GM12878 (cell line): ENCODE measurements around the gene TRHDE. TPM values are rescaled to one million over a fixed set of nuclear protein-coding genes. Genes with fewer than 3 reads are reported as not detected.

Source experiments
- ATAC-seq: fragments of 200-7000 bp; cut with Tn5 transposase; 3 replicates; pipeline ENCODE4 v1.9.1; 2020; ENCODE audit warnings: mild to moderate bottlenecking, moderate library complexity
- BruUV-seq: library from RNA; stranded (reverse); fragments of 400-500 nt; replicated peaks from 2 replicates; lab custom pipeline; 2021; lab: Mats Ljungman, UMichigan
- CTCF ChIA-PET: fragments of 300-600 bp; sonication (Branson Sonifier 250); formaldehyde crosslinking; extraction: SDS; loops from one replicate; lab custom pipeline; 2021; ENCODE audit warnings: inconsistent platforms; lab: Yijun Ruan, JAX
- POLR2A ChIA-PET: fragments of 350-600 bp; formaldehyde crosslinking; extraction: SDS; loops from one replicate; lab custom pipeline; 2021; ENCODE audit warnings: inconsistent platforms; lab: Charles Lee
- RAD21 ChIA-PET: fragments of 300-600 bp; sonication (Branson Sonifier 250); formaldehyde crosslinking; loops from one replicate; lab custom pipeline; 2023; ENCODE audit warnings: antibody characterized with exemption; ENCODE audit not compliant: unreplicated experiment; lab: Charles Lee
- SMC1A ChIA-PET: fragments of 300-600 bp; sonication (Branson Sonifier 250); formaldehyde crosslinking; loops from one replicate; lab custom pipeline; 2023; ENCODE audit not compliant: unreplicated experiment, uncharacterized antibody; lab: Charles Lee
- DNase-seq: peaks from one replicate; pipeline ENCODE4 v3.0.0-alpha.2; 2011; ENCODE audit warnings: low read depth, low spot score
- FAIRE-seq: peaks from 3 replicates; lab custom pipeline; 2011; peaks lifted over from hg19 to GRCh38; lab: Jason Lieb, UNC
- H2AFZ ChIP-seq: 2 replicates; pipeline ENCODE4 v1.6.0; 2011; ENCODE audit warnings: low read depth, low read length, control low read depth; ENCODE audit not compliant: control insufficient read depth
- H3K27ac ChIP-seq: 2 replicates; pipeline ENCODE4 v1.5.1; 2011; ENCODE audit warnings: control low read depth; ENCODE audit not compliant: control insufficient read depth, insufficient read depth
- H3K27me3 ChIP-seq, 2 experiments: replicated peaks in 1 of 2; 2 replicates each; pipeline versions ENCODE4 v1.6.0 to v1.6.1; 2011; ENCODE audit warnings: low read length in 1 of 2; ENCODE audit not compliant: control insufficient read depth in 2 of 2, insufficient read depth in 2 of 2
- H3K36me3 ChIP-seq, 2 experiments: 2 replicates each; pipeline ENCODE4 v1.5.1; 2011; ENCODE audit warnings: low read length in 1 of 2; ENCODE audit not compliant: control insufficient read depth in 2 of 2, insufficient read depth in 2 of 2
- H3K4me1 ChIP-seq: 2 replicates; pipeline ENCODE4 v1.6.1; 2011; ENCODE audit warnings: mild to moderate bottlenecking, low read length, moderate library complexity, mixed read lengths; ENCODE audit not compliant: control insufficient read depth, insufficient read depth
- H3K4me2 ChIP-seq: 2 replicates; pipeline ENCODE4 v1.6.0; 2011; ENCODE audit warnings: control low read depth; ENCODE audit not compliant: control insufficient read depth, insufficient read depth
- H3K4me3 ChIP-seq: fragments of 200-600 bp; sonication (generic); 2 replicates; pipeline ENCODE4 v1.5.1; 2016
- H3K79me2 ChIP-seq: 2 replicates; pipeline ENCODE4 v1.6.0; 2011; ENCODE audit warnings: low read length; ENCODE audit not compliant: control insufficient read depth, insufficient read depth
- H3K9ac ChIP-seq: 2 replicates; pipeline ENCODE4 v1.8.0; 2011; ENCODE audit warnings: low read length, control low read depth, mixed read lengths; ENCODE audit not compliant: control insufficient read depth, insufficient read depth
- H3K9me3 ChIP-seq: replicated peaks from 3 replicates; pipeline ENCODE4 v1.5.1; 2011; ENCODE audit warnings: mild to moderate bottlenecking, low read length; ENCODE audit not compliant: control insufficient read depth, insufficient read depth
- H4K20me1 ChIP-seq: 2 replicates; pipeline ENCODE4 v1.6.0; 2011; ENCODE audit not compliant: control insufficient read depth, insufficient read depth
- ASH2L ChIP-seq: fragments of 300-600, 200-600 bp; sonication (generic); IDR thresholded peaks from 2 replicates; pipeline ENCODE4 v1.6.1; 2017; ENCODE audit warnings: low read depth, mild to moderate bottlenecking, borderline replicate concordance
- ATF7 ChIP-seq: fragments of 450-650 bp; IDR thresholded peaks from 2 replicates; pipeline ENCODE4 v1.6.1; 2016; ENCODE audit warnings: low read depth, mild to moderate bottlenecking
- CBX3 ChIP-seq: fragments of 200-600 bp; sonication (generic); IDR thresholded peaks from 2 replicates; pipeline ENCODE4 v1.6.1; 2016; ENCODE audit warnings: low read depth, borderline replicate concordance
- ETV6 ChIP-seq, 2 experiments: fragments of 450-650 bp in 1 of 2; IDR thresholded peaks in 1 of 2; conservative IDR thresholded peaks in 1 of 2; 2 replicates each; pipeline ENCODE4 v1.6.1; 2014; ENCODE audit warnings: antibody characterized with exemption in 1 of 2, borderline replicate concordance in 1 of 2, low read depth in 1 of 2, mild to moderate bottlenecking in 1 of 2, moderate library complexity in 1 of 2
- JUNB ChIP-seq: IDR thresholded peaks from 2 replicates; pipeline ENCODE4 v1.6.1; 2016; ENCODE audit warnings: antibody characterized with exemption, mild to moderate bottlenecking
- KAT2A ChIP-seq: conservative IDR thresholded peaks from 2 replicates; pipeline ENCODE4 v1.6.1; 2011; ENCODE audit warnings: low read depth, low read length; ENCODE audit not compliant: control insufficient read depth
- KDM1A ChIP-seq: fragments of 200-600 bp; sonication (generic); IDR thresholded peaks from 2 replicates; pipeline ENCODE4 v1.6.1; 2016; ENCODE audit warnings: borderline replicate concordance
- NR2C1 ChIP-seq: fragments of 450-650 bp; IDR thresholded peaks from 2 replicates; pipeline ENCODE4 v1.6.1; 2017; ENCODE audit warnings: antibody characterized with exemption, mild to moderate bottlenecking, moderate library complexity
- RUNX3 ChIP-seq: IDR thresholded peaks from 2 replicates; pipeline ENCODE4 v1.6.1; 2012; ENCODE audit warnings: low read length, inconsistent platforms
- SREBF1 ChIP-seq: IDR thresholded peaks from 2 replicates; pipeline ENCODE4 v1.6.1; 2012; ENCODE audit warnings: mild to moderate bottlenecking, low read length
- WRNIP1 ChIP-seq: IDR thresholded peaks from 2 replicates; pipeline ENCODE4 v1.6.1; 2011; ENCODE audit warnings: low read depth, low read length, improper control_type of control experiment, borderline replicate concordance
- WGBS: methylation state at CpG from one replicate; pipeline ENCODE4 v1.1.6; 2016; ENCODE audit warnings: low lambda C conversion rate; ENCODE audit not compliant: insufficient replicate concordance, insufficient coverage; ENCODE audit errors: missing lambda C conversion rate; 5-methylcytosine and 5-hydroxymethylcytosine counted together
- in situ Hi-C: fragments of 300-500 bp; cut with MboI; formaldehyde crosslinking; loops from 9 replicates; pipeline ENCODE4 v1.14.3; 2018; ENCODE audit warnings: mixed read lengths
- intact Hi-C: fragments of 100-400 bp; cut with micrococcal nuclease; formaldehyde crosslinking; loops from one replicate; pipeline ENCODE4 v1.14.2; 2022; ENCODE audit not compliant: unreplicated experiment
- polyA plus RNA-seq, 11 experiments: library from polyadenylated mRNA; depleted of rRNA in 4 of 11; unstranded in 6 of 11; stranded (reverse) in 5 of 11; fragments of >200 nt; fragmentation: Nextera tagmentation in 4 of 11; fragmentation: Illumina TruSeq in 1 of 11; extraction: Ambion mirVana in 4 of 11; extraction: Trizol in 1 of 11; gene quantifications; 1 replicate in 1 of 11; 2 replicates in 10 of 11; pipeline versions ENCODE4 v1.2.1 to v1.2.3, GENCODE V29; 2011 to 2016; ENCODE audit warnings: inconsistent platforms in 2 of 11, missing spikeins in 2 of 11, low read depth in 1 of 11
- total RNA-seq, 4 experiments: library from RNA; depleted of rRNA in 3 of 4; stranded (reverse); fragments of >200 nt in 3 of 4; fragmentation: Illumina TruSeq in 1 of 4; extraction: Trizol in 1 of 4; gene quantifications; 2 replicates each; pipeline versions ENCODE4 v1.2.1 to v1.2.3, GENCODE V29; 2013 to 2021
- TF ChIP-seq, protein P1 (sequence below): IDR thresholded peaks from 2 replicates; pipeline ENCODE4 v1.6.1; 2012; ENCODE audit warnings: low read depth, low read length, improper control_type of control experiment
- TF ChIP-seq, protein P2 (sequence below): fragments of 450-650 bp; IDR thresholded peaks from 2 replicates; pipeline ENCODE4 v1.6.1; 2018; ENCODE audit warnings: mild to moderate bottlenecking, low read depth, moderate library complexity; ENCODE audit not compliant: partially characterized antibody
- TF ChIP-seq, protein P3 (sequence below): fragments of 450-650 bp; IDR thresholded peaks from 2 replicates; pipeline ENCODE4 v1.6.1; 2017; ENCODE audit warnings: mild to moderate bottlenecking

The TRHDE gene
- total and polyA plus RNA-seq, 10 of the 15 experiments (the other 5 are each of a cell fraction or from before 2014, with no cell fraction given) = not detected

DNA sequence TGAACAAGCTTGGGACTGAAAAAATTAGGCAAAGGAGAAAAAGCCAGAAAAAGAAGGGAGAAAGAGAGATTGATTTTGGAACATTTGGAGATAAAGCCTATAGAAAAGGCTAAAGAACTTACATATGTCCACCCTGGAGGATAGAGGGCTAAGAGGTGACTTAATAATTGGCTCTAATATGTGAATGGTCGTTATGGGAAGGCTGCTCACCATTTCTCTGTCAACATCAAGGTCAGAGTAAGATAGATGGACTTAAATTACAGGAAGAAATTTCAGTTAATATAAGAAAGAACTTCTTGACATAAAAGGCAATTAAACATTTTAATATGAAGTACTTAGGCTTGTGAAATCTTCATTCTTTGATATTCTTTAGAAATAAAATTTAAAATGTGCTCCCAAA is 238.6 kb downstream of the TRHDE start:
- Histone ChIP-seq H3K9me3 (no peaks in the 10 kb centered on the region), H2AFZ (no peak overlapping the region), H3K9ac (no peak overlapping the region), H3K4me1 (no peaks in the 10 kb centered on the region), H3K27ac (no peak overlapping the region), H3K36me3 (no peaks in the 10 kb centered on the region), H4K20me1 (no peaks in the 10 kb centered on the region), H3K4me2 (no peak overlapping the region), H3K79me2 (no peaks in the 10 kb centered on the region), H3K27me3 (no peaks in the 10 kb centered on the region), H3K4me3 (no peak overlapping the region)
- in situ Hi-C loops (no loop called here), intact Hi-C loops (no loop called here)
- no TSS peak for BruUV-seq
- no peak for DNase-seq
- no peak for TF ChIP-seq ATF7
- TF ChIP-seq ETV6 (conservative IDR thresholded peaks at IDR 0.05 in 1 of 2, IDR thresholded peaks at IDR 0.05 in 1 of 2; ENCODE audit: borderline replicate concordance in 1 of 2, low read depth in 1 of 2) = no peak
- TF ChIP-seq WRNIP1 = no peak
- TF ChIP-seq CBX3 = no peak
- TF ChIP-seq KDM1A = no peak
- TF ChIP-seq NR2C1 = no peak
- TF ChIP-seq ASH2L = no peak
- no peak for TF ChIP-seq KAT2A
- TF ChIP-seq JUNB = no peak
- TF ChIP-seq, protein P1, sequence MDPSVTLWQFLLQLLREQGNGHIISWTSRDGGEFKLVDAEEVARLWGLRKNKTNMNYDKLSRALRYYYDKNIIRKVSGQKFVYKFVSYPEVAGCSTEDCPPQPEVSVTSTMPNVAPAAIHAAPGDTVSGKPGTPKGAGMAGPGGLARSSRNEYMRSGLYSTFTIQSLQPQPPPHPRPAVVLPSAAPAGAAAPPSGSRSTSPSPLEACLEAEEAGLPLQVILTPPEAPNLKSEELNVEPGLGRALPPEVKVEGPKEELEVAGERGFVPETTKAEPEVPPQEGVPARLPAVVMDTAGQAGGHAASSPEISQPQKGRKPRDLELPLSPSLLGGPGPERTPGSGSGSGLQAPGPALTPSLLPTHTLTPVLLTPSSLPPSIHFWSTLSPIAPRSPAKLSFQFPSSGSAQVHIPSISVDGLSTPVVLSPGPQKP = no peak
- TF ChIP-seq RUNX3 = no peak
- no peak for TF ChIP-seq SREBF1
- TF ChIP-seq, protein P2, sequence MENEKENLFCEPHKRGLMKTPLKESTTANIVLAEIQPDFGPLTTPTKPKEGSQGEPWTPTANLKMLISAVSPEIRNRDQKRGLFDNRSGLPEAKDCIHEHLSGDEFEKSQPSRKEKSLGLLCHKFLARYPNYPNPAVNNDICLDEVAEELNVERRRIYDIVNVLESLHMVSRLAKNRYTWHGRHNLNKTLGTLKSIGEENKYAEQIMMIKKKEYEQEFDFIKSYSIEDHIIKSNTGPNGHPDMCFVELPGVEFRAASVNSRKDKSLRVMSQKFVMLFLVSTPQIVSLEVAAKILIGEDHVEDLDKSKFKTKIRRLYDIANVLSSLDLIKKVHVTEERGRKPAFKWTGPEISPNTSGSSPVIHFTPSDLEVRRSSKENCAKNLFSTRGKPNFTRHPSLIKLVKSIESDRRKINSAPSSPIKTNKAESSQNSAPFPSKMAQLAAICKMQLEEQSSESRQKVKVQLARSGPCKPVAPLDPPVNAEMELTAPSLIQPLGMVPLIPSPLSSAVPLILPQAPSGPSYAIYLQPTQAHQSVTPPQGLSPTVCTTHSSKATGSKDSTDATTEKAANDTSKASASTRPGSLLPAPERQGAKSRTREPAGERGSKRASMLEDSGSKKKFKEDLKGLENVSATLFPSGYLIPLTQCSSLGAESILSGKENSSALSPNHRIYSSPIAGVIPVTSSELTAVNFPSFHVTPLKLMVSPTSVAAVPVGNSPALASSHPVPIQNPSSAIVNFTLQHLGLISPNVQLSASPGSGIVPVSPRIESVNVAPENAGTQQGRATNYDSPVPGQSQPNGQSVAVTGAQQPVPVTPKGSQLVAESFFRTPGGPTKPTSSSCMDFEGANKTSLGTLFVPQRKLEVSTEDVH = no peak
- TF ChIP-seq, protein P3, sequence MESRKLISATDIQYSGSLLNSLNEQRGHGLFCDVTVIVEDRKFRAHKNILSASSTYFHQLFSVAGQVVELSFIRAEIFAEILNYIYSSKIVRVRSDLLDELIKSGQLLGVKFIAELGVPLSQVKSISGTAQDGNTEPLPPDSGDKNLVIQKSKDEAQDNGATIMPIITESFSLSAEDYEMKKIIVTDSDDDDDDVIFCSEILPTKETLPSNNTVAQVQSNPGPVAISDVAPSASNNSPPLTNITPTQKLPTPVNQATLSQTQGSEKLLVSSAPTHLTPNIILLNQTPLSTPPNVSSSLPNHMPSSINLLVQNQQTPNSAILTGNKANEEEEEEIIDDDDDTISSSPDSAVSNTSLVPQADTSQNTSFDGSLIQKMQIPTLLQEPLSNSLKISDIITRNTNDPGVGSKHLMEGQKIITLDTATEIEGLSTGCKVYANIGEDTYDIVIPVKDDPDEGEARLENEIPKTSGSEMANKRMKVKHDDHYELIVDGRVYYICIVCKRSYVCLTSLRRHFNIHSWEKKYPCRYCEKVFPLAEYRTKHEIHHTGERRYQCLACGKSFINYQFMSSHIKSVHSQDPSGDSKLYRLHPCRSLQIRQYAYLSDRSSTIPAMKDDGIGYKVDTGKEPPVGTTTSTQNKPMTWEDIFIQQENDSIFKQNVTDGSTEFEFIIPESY = no peak
- FAIRE-seq = no peak
- 0% methylated on average over 1 of the region's 1 CpG for WGBS
- ChIA-PET POLR2A (no interaction called here), SMC1A (interaction anchor here (1.8 kb wide), 1 partner anchor 10 kb away, joined by 6 read pairs; no protein-coding TSS in a partner anchor), RAD21 (no interaction called here), CTCF (no interaction called here)
- no peak for ATAC-seq
